ENCODE data around the gene TOM1L2.

The TOM1L2 gene

GRCh38 chr17:17876959-17877528, 95.2 kb downstream of the TOM1L2 start:
- ChIA-PET CTCF (interaction anchor here (1.2 kb wide), 1 partner anchor 66 kb away, joined by 3 read pairs; no protein-coding TSS in a partner anchor), POLR2A (ENCODE audit: low non-redundant PET) (no interaction called here)
- no peak for DNase-seq (ENCODE audit: low spot score)
- H3K27ac ChIP-seq = peak overlapping the region; percentile 75
- TF ChIP-seq, protein P1, sequence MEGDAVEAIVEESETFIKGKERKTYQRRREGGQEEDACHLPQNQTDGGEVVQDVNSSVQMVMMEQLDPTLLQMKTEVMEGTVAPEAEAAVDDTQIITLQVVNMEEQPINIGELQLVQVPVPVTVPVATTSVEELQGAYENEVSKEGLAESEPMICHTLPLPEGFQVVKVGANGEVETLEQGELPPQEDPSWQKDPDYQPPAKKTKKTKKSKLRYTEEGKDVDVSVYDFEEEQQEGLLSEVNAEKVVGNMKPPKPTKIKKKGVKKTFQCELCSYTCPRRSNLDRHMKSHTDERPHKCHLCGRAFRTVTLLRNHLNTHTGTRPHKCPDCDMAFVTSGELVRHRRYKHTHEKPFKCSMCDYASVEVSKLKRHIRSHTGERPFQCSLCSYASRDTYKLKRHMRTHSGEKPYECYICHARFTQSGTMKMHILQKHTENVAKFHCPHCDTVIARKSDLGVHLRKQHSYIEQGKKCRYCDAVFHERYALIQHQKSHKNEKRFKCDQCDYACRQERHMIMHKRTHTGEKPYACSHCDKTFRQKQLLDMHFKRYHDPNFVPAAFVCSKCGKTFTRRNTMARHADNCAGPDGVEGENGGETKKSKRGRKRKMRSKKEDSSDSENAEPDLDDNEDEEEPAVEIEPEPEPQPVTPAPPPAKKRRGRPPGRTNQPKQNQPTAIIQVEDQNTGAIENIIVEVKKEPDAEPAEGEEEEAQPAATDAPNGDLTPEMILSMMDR (conservative IDR thresholded peaks at IDR 0.05; ENCODE audit: low read depth) = no peak

DNA sequence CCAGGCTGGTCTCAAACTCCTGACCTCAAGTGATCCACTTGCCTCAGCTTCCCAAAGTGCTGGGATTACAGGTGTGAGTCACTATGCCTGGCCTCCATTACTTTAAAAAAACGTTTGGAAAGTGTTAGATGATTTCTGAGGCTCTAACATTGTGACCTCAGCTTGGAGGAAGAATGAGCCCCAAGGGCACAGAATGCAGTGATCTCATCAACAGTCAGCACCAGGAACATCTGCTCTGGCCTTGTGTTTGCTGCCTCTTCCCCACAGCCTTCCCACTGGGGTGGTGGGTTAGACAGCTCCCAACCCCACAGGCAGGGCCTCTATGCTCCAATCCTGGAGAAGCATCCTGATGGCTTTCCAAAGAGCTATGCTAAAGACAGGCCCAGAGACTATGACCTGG, 97.7 kb downstream of the TOM1L2 start:
- peak overlapping the region; percentile 30 for H3K27ac ChIP-seq
- ChIA-PET CTCF (no interaction called here), POLR2A (ENCODE audit: low non-redundant PET) (no interaction called here)
- DNase-seq (ENCODE audit: low spot score) = peak; percentile 69
- TF ChIP-seq, protein P1 (conservative IDR thresholded peaks at IDR 0.05; ENCODE audit: low read depth) = no peak

DNA sequence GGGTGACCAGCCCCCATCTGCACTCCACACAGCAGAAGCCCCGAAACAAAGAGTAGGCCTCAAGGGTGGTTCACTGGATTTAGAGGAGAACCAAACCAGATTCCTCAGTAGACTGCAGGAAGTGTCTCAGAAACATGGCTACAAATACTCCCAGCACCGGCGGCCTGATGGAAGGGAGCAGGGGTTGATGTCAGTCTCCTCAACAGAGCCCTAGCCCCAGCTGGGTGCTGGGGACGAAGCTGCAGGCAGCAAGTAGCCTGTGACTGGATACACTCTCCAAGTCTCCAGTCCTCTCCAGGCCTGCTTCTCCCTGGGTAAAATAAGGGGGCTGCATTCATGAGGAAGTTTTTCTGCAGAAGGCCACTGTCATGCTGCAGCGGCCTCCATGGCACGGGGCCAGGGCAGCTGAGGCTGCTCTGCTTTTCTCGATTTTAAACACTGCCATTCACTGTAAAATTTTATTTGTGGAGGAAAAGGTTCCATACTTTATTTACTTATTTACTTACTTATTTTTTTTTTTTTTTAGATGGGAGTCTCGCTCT, 98.7 kb downstream of the TOM1L2 start:
- TF ChIP-seq, protein P1 (conservative IDR thresholded peaks at IDR 0.05; ENCODE audit: low read depth) = no peak
- no peak overlapping the region for H3K27ac ChIP-seq

GRCh38 chr17:17872547-17873345, 99.5 kb downstream of the TOM1L2 start:
- ChIA-PET CTCF (interaction anchor here (0.5 to 0.7 kb wide), 2 partner anchors 13 to 61 kb away, joined by 3 to 4 read pairs; no protein-coding TSS in a partner anchor), POLR2A (ENCODE audit: low non-redundant PET) (no interaction called here)
- DNase-seq (ENCODE audit: low spot score) = no peak
- H3K27ac ChIP-seq = 0 out of 2 replicates have a peak overlapping the region, but pooled peaks have one; percentile 16
- TF ChIP-seq, protein P1 (conservative IDR thresholded peaks at IDR 0.05; ENCODE audit: low read depth) = no peak

More for the DNA sequence above, 98.7 kb downstream of the TOM1L2 start:
- no peak for DNase-seq (ENCODE audit: low spot score)
- ChIA-PET CTCF (interaction anchor here (0.5 to 0.7 kb wide), 2 partner anchors 14 to 62 kb away, joined by 3 to 4 read pairs; no protein-coding TSS in a partner anchor), POLR2A (ENCODE audit: low non-redundant PET) (no interaction called here)

GRCh38 chr17:17871913-17872312, 100.3 kb downstream of the TOM1L2 start:
- H3K27ac ChIP-seq = no peak overlapping the region
- DNase-seq (ENCODE audit: low spot score) = no peak
- POLR2A ChIA-PET (ENCODE audit: low non-redundant PET) = no interaction called here
- CTCF ChIA-PET = no interaction called here
- TF ChIP-seq, protein P1 (conservative IDR thresholded peaks at IDR 0.05; ENCODE audit: low read depth) = no peak

GRCh38 chr17:17870247-17870646, 102.0 kb downstream of the TOM1L2 start:
- TF ChIP-seq, protein P1 (conservative IDR thresholded peaks at IDR 0.05; ENCODE audit: low read depth) = no peak
- ChIA-PET POLR2A (ENCODE audit: low non-redundant PET) (no interaction called here), CTCF (interaction anchor here (0.9 kb wide), 1 partner anchor 10 kb away, joined by 3 read pairs; no protein-coding TSS in a partner anchor)
- H3K27ac ChIP-seq = no peak overlapping the region
- no peak for DNase-seq (ENCODE audit: low spot score)
